Gastroesophageal sphincter (tissue), 4 donors: ENCODE results near the gene CBLB. TPM values are rescaled to one million over a fixed set of nuclear protein-coding genes. Genes with fewer than 3 reads are reported as not detected.

ENCODE experiments used
- ATAC-seq: fragments of 150-250 bp; one replicate; pipeline ENCODE4 v1.9.1; 2016; ENCODE audit warnings: mild to moderate bottlenecking, moderate library complexity
- H3K27ac ChIP-seq, 4 donors: fragments of 200-600 bp; sonication (generic) in 3 of 4; 1 replicate in 3 of 4; 2 replicates in 1 of 4; pipeline ENCODE4 v1.5.1; 2016 to 2019
- H3K27me3 ChIP-seq: fragments of 200-600 bp; sonication (generic); one replicate; pipeline ENCODE4 v1.5.1; 2019
- H3K36me3 ChIP-seq, 2 donors: fragments of 200-600 bp; sonication (generic); one replicate each; pipeline ENCODE4 v1.5.1; 2019; ENCODE audit warnings: control low read depth in 1 of 2
- H3K4me1 ChIP-seq, 3 donors: fragments of 200-600 bp; sonication (generic); 1 replicate in 2 of 3; 2 replicates in 1 of 3; pipeline ENCODE4 v1.5.1; 2016 to 2019; ENCODE audit warnings: control low read depth in 2 of 3
- H3K4me3 ChIP-seq, 2 donors: fragments of 200-600 bp; sonication (generic); one replicate each; pipeline ENCODE4 v1.5.1; 2019; ENCODE audit warnings: mild to moderate bottlenecking in 1 of 2, moderate library complexity in 1 of 2
- H3K9me3 ChIP-seq, 3 donors: fragments of 200-600 bp; sonication (generic); one replicate each; pipeline ENCODE4 v1.5.1; 2017 to 2019; ENCODE audit warnings: control low read depth in 2 of 3
- CTCF ChIP-seq, 4 experiments: fragments of 200-600 bp in 2 of 4; fragments of 450-650 bp in 2 of 4; sonication (generic) in 1 of 4; IDR thresholded peaks; one replicate each; pipeline ENCODE4 v1.5.1; 2017 to 2019; ENCODE audit warnings: antibody characterized with exemption in 4 of 4, mild to moderate bottlenecking in 2 of 4, moderate library complexity in 2 of 4
- EP300 ChIP-seq: sonication (generic); formaldehyde crosslinking; IDR thresholded peaks from one replicate; pipeline ENCODE4 v1.6.1; 2017; ENCODE audit warnings: antibody characterized with exemption, mild to moderate bottlenecking
- POLR2A ChIP-seq, 2 donors: fragments of 450-650 bp; IDR thresholded peaks; one replicate each; pipeline ENCODE4 v1.6.1; 2017; ENCODE audit warnings: antibody characterized with exemption in 2 of 2, mild to moderate bottlenecking in 2 of 2, moderate library complexity in 1 of 2
- POLR2AphosphoS5 ChIP-seq: sonication (generic); formaldehyde crosslinking; IDR thresholded peaks from one replicate; pipeline ENCODE4 v1.6.1; 2017; ENCODE audit warnings: antibody characterized with exemption
- WGBS, 2 donors: methylation state at CpG; one replicate each; pipeline ENCODE4 v1.1.5; 2018; ENCODE audit warnings: low coverage in 1 of 2; 5-methylcytosine and 5-hydroxymethylcytosine counted together
- total RNA-seq, 4 donors: library from RNA; depleted of rRNA; stranded (reverse); fragments of >200 nt; gene quantifications; one replicate each; pipeline ENCODE4 v1.1.0, GENCODE V29; 2016

Gene CBLB
- total RNA-seq, 4 donors from 2014 or later: 27.4 to 59.4 (median 40.4) TPM

- 74 to 76% methylated on average over 3 of the region's 3 CpGs for WGBS, 2 donors
- Histone ChIP-seq H3K4me1 (no peaks in the 10 kb centered on the region), H3K9me3 (no peaks in the 10 kb centered on the region), H3K27ac (no peak overlapping the region), H3K27me3 (no peaks in the 10 kb centered on the region), H3K4me3 (no peak overlapping the region), H3K36me3 (peaks cover 0 to 95% of the 10 kb centered on the region in 2 donors)
- no peak for TF ChIP-seq POLR2AphosphoS5
- no peak for TF ChIP-seq EP300
- no peak for TF ChIP-seq CTCF (IDR thresholded peaks at IDR 0.05)
- no peak for TF ChIP-seq POLR2A (IDR thresholded peaks at IDR 0.05)
- no peak for ATAC-seq
Measured at GRCh38 chr3:105678017-105678416, 190.8 kb downstream of the CBLB start.

- Histone ChIP-seq H3K27me3 (no peaks in the 10 kb centered on the region), H3K27ac (no peak overlapping the region), H3K9me3 (no peaks in the 10 kb centered on the region), H3K36me3 (peaks cover 0 to 83% of the 10 kb centered on the region in 2 donors), H3K4me3 (no peak overlapping the region), H3K4me1 (no peaks in the 10 kb centered on the region)
- 84 to 92% methylated on average over 5 of the region's 5 CpGs for WGBS, 2 donors
- no peak for ATAC-seq
- TF ChIP-seq POLR2A (IDR thresholded peaks at IDR 0.05) (no peak), CTCF (IDR thresholded peaks at IDR 0.05) (no peak), EP300 (no peak), POLR2AphosphoS5 (no peak)
Measured at GRCh38 chr3:105676621-105677300, 192.1 kb downstream of the CBLB start.

- peaks cover 0 to 76% of the 10 kb centered on the region in 2 donors for H3K36me3 ChIP-seq
- no peak overlapping the region for H3K4me3 ChIP-seq
- H3K4me1 ChIP-seq: no peaks in the 10 kb centered on the region
- ATAC-seq: no peak
- H3K27ac ChIP-seq: no peak overlapping the region
- TF ChIP-seq POLR2AphosphoS5 (no peak), POLR2A (IDR thresholded peaks at IDR 0.05) (no peak), EP300 (no peak), CTCF (IDR thresholded peaks at IDR 0.05) (no peak)
- no peaks in the 10 kb centered on the region for H3K27me3 ChIP-seq
- no peaks in the 10 kb centered on the region for H3K9me3 ChIP-seq
Measured at GRCh38 chr3:105674437-105675065, 194.3 kb downstream of the CBLB start.

- Histone ChIP-seq H3K9me3 (no peaks in the 10 kb centered on the region), H3K36me3 (peaks cover 0 to 74% of the 10 kb centered on the region in 2 donors), H3K4me1 (no peaks in the 10 kb centered on the region), H3K27ac (no peak overlapping the region), H3K27me3 (no peaks in the 10 kb centered on the region), H3K4me3 (no peak overlapping the region)
- WGBS, 2 donors: 100% methylated on average over 2 to 5 of the region's 5 CpGs
- no peak for ATAC-seq
- TF ChIP-seq POLR2AphosphoS5 (no peak), EP300 (no peak), POLR2A (IDR thresholded peaks at IDR 0.05) (no peak), CTCF (IDR thresholded peaks at IDR 0.05) (no peak)
Measured at GRCh38 chr3:105672996-105673395, 195.8 kb downstream of the CBLB start.

GRCh38 chr3:105662306-105662705, 206.5 kb downstream of the CBLB start:
- no peak for ATAC-seq
- no peaks in the 10 kb centered on the region for H3K4me1 ChIP-seq
- no peak overlapping the region for H3K4me3 ChIP-seq
- peaks cover 0 to 70% of the 10 kb centered on the region in 2 donors for H3K36me3 ChIP-seq
- no peak for TF ChIP-seq EP300
- TF ChIP-seq POLR2AphosphoS5: no peak
- no peak for TF ChIP-seq CTCF (IDR thresholded peaks at IDR 0.05)
- TF ChIP-seq POLR2A (IDR thresholded peaks at IDR 0.05): no peak
- no peak overlapping the region for H3K27ac ChIP-seq
- H3K27me3 ChIP-seq: no peaks in the 10 kb centered on the region
- H3K9me3 ChIP-seq: no peaks in the 10 kb centered on the region
